SU-DHL-6 (cell line): Measurements from ENCODE around the gene STIM2.

Experiments
- CTCF ChIP-seq: fragments of 200-600 bp; sonication (generic); IDR thresholded peaks from one replicate; pipeline ENCODE4 v1.5.1; 2017; ENCODE audit warnings: antibody characterized with exemption, mild to moderate bottlenecking, low read length, moderate library complexity; ENCODE audit not compliant: insufficient read depth, poor library complexity, severe bottlenecking
- EZH2phosphoT487 ChIP-seq: fragments of 200-600 bp; sonication (generic), shearing (Covaris generic); conservative IDR thresholded peaks from 2 replicates; pipeline ENCODE4 v1.6.1; 2018; ENCODE audit warnings: mild to moderate bottlenecking, antibody characterized with exemption, low read length, moderate library complexity, mixed read lengths

GRCh38 chr4:26820346-26820745 lies 40.3 kb upstream of the STIM2 start:
- no peak for TF ChIP-seq CTCF
- TF ChIP-seq EZH2phosphoT487, result no peak
